Brain microvascular endothelial cell (primary cell): ENCODE data around the gene SIPA1L3.

Experiments
- DNase-seq: peaks from one replicate; pipeline ENCODE4 v3.0.0-alpha.2; 2020
- H3K27ac ChIP-seq: fragments of 250-450 bp; sonication (Bioruptor Pico); 2 replicates; pipeline ENCODE4 v1.5.1; 2020; ENCODE audit warnings: mild to moderate bottlenecking, moderate library complexity
- H3K27me3 ChIP-seq: fragments of 250-450 bp; sonication (Bioruptor Pico); replicated peaks from 2 replicates; pipeline ENCODE4 v1.5.1; 2020; ENCODE audit warnings: mild to moderate bottlenecking
- H3K36me3 ChIP-seq: fragments of 250-450 bp; sonication (Bioruptor Pico); replicated peaks from 2 replicates; pipeline ENCODE4 v1.5.1; 2020; ENCODE audit warnings: mild to moderate bottlenecking
- H3K4me3 ChIP-seq: 2 replicates; pipeline ENCODE4 v1.5.1; 2011; ENCODE audit warnings: low read depth, mild to moderate bottlenecking, control low read depth, low read length, moderate library complexity
- CTCF ChIP-seq: IDR thresholded peaks from 2 replicates; pipeline ENCODE4 v1.5.1; 2011; ENCODE audit warnings: low read depth, mild to moderate bottlenecking, moderate library complexity, low read length, control low read depth, inconsistent platforms; ENCODE audit errors: missing control alignments
- in situ Hi-C: cut with HindIII; loops from 2 replicates; pipeline ENCODE4 v1.10.0; 2017; ENCODE audit warnings: low sequenced_read_pairs, low pct_ligation_motif_present

The SIPA1L3 gene

GRCh38 chr19:37896180-37896579 is 10.8 kb upstream of the SIPA1L3 start:
- no peak overlapping the region for H3K27ac ChIP-seq
- no peak for TF ChIP-seq CTCF
- no peak overlapping the region for H3K4me3 ChIP-seq
- in situ Hi-C loops: no loop called here
- DNase-seq: no peak
- H3K36me3 ChIP-seq: no peaks in the 10 kb centered on the region
- no peaks in the 10 kb centered on the region for H3K27me3 ChIP-seq

- DNase-seq: no peak
- Histone ChIP-seq H3K27ac (no peak overlapping the region), H3K27me3 (no peaks in the 10 kb centered on the region), H3K36me3 (no peaks in the 10 kb centered on the region), H3K4me3 (no peak overlapping the region)
- in situ Hi-C loops: no loop called here
- no peak for TF ChIP-seq CTCF
Observed at GRCh38 chr19:37899453-37899852, 7.6 kb upstream of the SIPA1L3 start.

GRCh38 chr19:37899966-37900365 is 7.0 kb upstream of the SIPA1L3 start:
- no peak for DNase-seq
- in situ Hi-C loops: no loop called here
- Histone ChIP-seq H3K4me3 (no peak overlapping the region), H3K27ac (no peak overlapping the region), H3K27me3 (no peaks in the 10 kb centered on the region), H3K36me3 (no peaks in the 10 kb centered on the region)
- TF ChIP-seq CTCF: no peak

- Histone ChIP-seq H3K27ac (no peak overlapping the region), H3K4me3 (no peak overlapping the region), H3K36me3 (no peaks in the 10 kb centered on the region), H3K27me3 (no peaks in the 10 kb centered on the region)
- in situ Hi-C loops: no loop called here
- TF ChIP-seq CTCF: peak; percentile 87
- peak; percentile 66 for DNase-seq
Observed at GRCh38 chr19:37902668-37903067, 4.3 kb upstream of the SIPA1L3 start.

- Histone ChIP-seq H3K27ac (no peak overlapping the region), H3K36me3 (no peaks in the 10 kb centered on the region), H3K27me3 (no peaks in the 10 kb centered on the region), H3K4me3 (no peak overlapping the region)
- no peak for DNase-seq
- in situ Hi-C loops: no loop called here
- TF ChIP-seq CTCF: no peak
Observed at GRCh38 chr19:37903096-37903495, 3.9 kb upstream of the SIPA1L3 start.

GRCh38 chr19:37905946-37906868 is 801 bp upstream of the SIPA1L3 start, which contains the start of gene WDR87:
Gene WDR87 (minus strand): TSS chr19:37906594. CDS start chr19:37898239, 8,355 bp downstream.
- Histone ChIP-seq H3K27ac (peak within 1 kb of the TSS; percentile 61), H3K27me3 (no peaks in the 10 kb centered on the region), H3K4me3 (peak within 1 kb of the TSS; percentile 95), H3K36me3 (no peaks in the 10 kb centered on the region)
- DNase-seq: no peak
- in situ Hi-C loops: no loop called here
- peak; percentile 50 for TF ChIP-seq CTCF
